ENCODE data around the gene RPS6KB2. TPM values are rescaled to one million over a fixed set of nuclear protein-coding genes. Genes with fewer than 3 reads are reported as not detected.

The RPS6KB2 gene
- total and polyA plus RNA-seq, 2 donors (not counting 3 experiments of a cell fraction or from before 2014, with no cell fraction given): 53.8 to 60.0 TPM

DNA sequence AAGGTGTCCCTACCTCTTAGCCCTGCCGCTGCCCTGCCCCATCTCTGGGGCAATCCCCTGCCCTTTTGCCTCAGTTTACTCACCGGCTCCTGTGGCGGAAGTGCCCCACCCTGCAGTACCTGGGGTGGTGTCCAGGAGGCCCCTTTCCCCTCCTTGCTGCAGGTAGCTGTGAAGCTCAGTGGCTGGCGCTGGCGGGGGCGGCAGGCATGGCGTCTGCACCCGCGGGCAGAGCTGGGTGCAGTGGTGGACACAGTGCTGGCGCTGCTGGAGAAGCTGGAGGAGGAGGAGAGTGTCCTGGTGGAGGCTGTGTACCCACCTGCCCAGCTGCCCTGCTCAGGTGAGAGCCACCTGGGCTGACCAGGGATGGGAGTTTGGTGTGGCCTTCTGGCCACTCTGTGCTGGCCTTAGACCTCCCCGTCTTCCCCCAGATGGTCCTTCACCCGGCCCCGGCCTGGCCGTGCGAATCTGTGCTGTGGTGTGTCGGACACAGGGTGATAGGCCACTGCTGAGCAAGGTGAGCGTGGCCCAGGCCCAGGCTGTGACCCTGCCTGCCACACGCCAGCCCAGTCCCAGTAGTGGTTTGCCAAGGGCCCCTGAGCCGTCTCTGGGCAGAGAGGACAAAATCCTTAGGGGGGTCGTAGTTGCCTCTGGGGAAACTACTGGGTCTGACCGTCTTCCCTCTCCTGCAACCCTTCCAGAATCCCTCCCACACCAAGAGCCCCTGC is 8.8 kb upstream of the RPS6KB2 start:
- intact Hi-C loops (cut with micrococcal nuclease): loop anchor here (2.0 kb wide), 1 partner anchor 45 kb away; no protein-coding TSS in a partner anchor
- Histone ChIP-seq H3K4me3 (replicated peaks in 1 of 3; ENCODE audit: insufficient read depth in 1 of 3, low read depth in 1 of 3, low read length in 3 of 3) (no peak overlapping the region), H3K36me3 (ENCODE audit: control insufficient read depth in 2 of 2, extremely low read depth in 1 of 2, insufficient read depth in 2 of 2, low read length in 2 of 2) (no peaks in the 10 kb centered on the region), H4K20me1 (replicated peaks; ENCODE audit: control insufficient read depth, extremely low read depth, insufficient read depth, low read length) (no peaks in the 10 kb centered on the region), H3K27me3 (ENCODE audit: control insufficient read depth in 2 of 2, insufficient read depth in 2 of 2, low read length in 2 of 2) (peaks cover 0 to 8% of the 10 kb centered on the region in 2 experiments), H2AFZ (ENCODE audit: low read depth, low read length) (no peak overlapping the region), H3K4me1 (ENCODE audit: control insufficient read depth, extremely low read depth, insufficient read depth, low read length) (peaks cover 4% of the 10 kb centered on the region), H3K27ac (ENCODE audit: insufficient read depth, low read depth, low read length) (no peak overlapping the region), H3K9me3 (replicated peaks; ENCODE audit: control insufficient read depth, insufficient read depth, low read length) (no peaks in the 10 kb centered on the region), H3K9me1 (replicated peaks; ENCODE audit: control insufficient read depth, extremely low read depth, insufficient read depth, low read length) (no peaks in the 10 kb centered on the region), H3K4me2 (ENCODE audit: insufficient read depth, low read length) (no peak overlapping the region), H3K9ac (replicated peaks; ENCODE audit: extremely low read depth, insufficient read depth, low read length) (no peak overlapping the region), H3K79me2 (ENCODE audit: control insufficient read depth, insufficient read depth, low read length) (no peaks in the 10 kb centered on the region)
- ChIA-PET CTCF (interaction anchor here (1.5 to 2.7 kb wide), 3 partner anchors 15 to 18 kb away, joined by 6 to 19 read pairs (median 12); partner anchors contain the start of genes PPP1CA and TBC1D10C), POLR2A (no interaction called here)
- DNase-seq (ENCODE audit: low read depth, low spot score) (no peak), FAIRE-seq (no peak)
- BruUV-seq (replicated peaks): no TSS peak
- TF ChIP-seq POLR2A (IDR thresholded peaks at IDR 0.05; ENCODE audit: low read depth, low read length) (no peak), GATA2 (IDR thresholded peaks at IDR 0.05; ENCODE audit: insufficient read depth, insufficient read length, low read depth, low read length) (no peak), EZH2 (IDR thresholded peaks at IDR 0.05; ENCODE audit: borderline replicate concordance, low read depth, low read length, severe bottlenecking) (no peak)
- dilution Hi-C loops (cut with MboI; ENCODE audit: extremely low pct_ligation_motif_present, low sequenced_read_pairs): no loop called here

DNA sequence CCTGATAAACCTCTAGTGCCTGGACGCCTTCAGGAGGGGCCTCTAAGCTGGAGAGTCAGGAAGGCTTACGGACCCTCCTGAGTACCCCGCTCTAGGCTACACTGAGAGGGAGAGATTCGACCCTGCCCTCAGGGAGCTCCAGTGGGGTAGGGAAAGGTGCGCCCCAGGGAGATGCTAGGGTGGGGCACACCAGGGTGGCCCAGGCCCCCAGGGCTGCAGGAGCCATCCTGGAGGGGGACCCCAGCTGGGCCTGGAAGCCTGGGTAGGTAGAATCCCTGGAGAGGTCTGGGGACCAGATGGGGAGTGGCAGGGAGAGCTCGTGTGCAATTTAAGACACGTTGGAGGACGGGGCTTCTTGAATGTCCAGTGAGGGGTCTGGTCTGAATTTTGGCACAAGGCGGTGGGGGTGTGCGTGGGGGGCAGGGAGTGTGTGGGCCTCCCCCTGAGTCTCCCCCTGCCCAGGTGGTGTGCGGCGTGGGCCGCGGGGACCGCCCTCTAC is 8.1 kb upstream of the RPS6KB2 start:
- Histone ChIP-seq H3K79me2 (ENCODE audit: control insufficient read depth, insufficient read depth, low read length) (no peaks in the 10 kb centered on the region), H3K9me3 (replicated peaks; ENCODE audit: control insufficient read depth, insufficient read depth, low read length) (no peaks in the 10 kb centered on the region), H2AFZ (ENCODE audit: low read depth, low read length) (peak overlapping the region; percentile 87), H3K9me1 (replicated peaks; ENCODE audit: control insufficient read depth, extremely low read depth, insufficient read depth, low read length) (no peaks in the 10 kb centered on the region), H3K4me3 (replicated peaks in 1 of 3; ENCODE audit: insufficient read depth in 1 of 3, low read depth in 1 of 3, low read length in 3 of 3) (peak overlapping the region in 1 of 3 experiments; percentile 37), H3K4me1 (ENCODE audit: control insufficient read depth, extremely low read depth, insufficient read depth, low read length) (peaks cover 4% of the 10 kb centered on the region), H3K27ac (ENCODE audit: insufficient read depth, low read depth, low read length) (no peak overlapping the region), H3K4me2 (ENCODE audit: insufficient read depth, low read length) (peak overlapping the region; percentile 82), H3K9ac (replicated peaks; ENCODE audit: extremely low read depth, insufficient read depth, low read length) (no peak overlapping the region), H3K36me3 (ENCODE audit: control insufficient read depth in 2 of 2, extremely low read depth in 1 of 2, insufficient read depth in 2 of 2, low read length in 2 of 2) (no peaks in the 10 kb centered on the region), H3K27me3 (ENCODE audit: control insufficient read depth in 2 of 2, insufficient read depth in 2 of 2, low read length in 2 of 2) (peaks cover 0 to 4% of the 10 kb centered on the region in 2 experiments), H4K20me1 (replicated peaks; ENCODE audit: control insufficient read depth, extremely low read depth, insufficient read depth, low read length) (no peaks in the 10 kb centered on the region)
- BruUV-seq (replicated peaks): no TSS peak
- TF ChIP-seq GATA2 (IDR thresholded peaks at IDR 0.05; ENCODE audit: insufficient read depth, insufficient read length, low read depth, low read length) (no peak), POLR2A (IDR thresholded peaks at IDR 0.05; ENCODE audit: low read depth, low read length) (no peak), FOS (IDR thresholded peaks at IDR 0.05; ENCODE audit: borderline replicate concordance, insufficient read depth, low read length) (no peak), JUN (IDR thresholded peaks at IDR 0.05; ENCODE audit: borderline replicate concordance, insufficient read depth, insufficient read length, low read depth) (no peak), EZH2 (IDR thresholded peaks at IDR 0.05; ENCODE audit: borderline replicate concordance, low read depth, low read length, severe bottlenecking) (no peak), MYC (IDR thresholded peaks at IDR 0.05; ENCODE audit: low read depth, low read length) (no peak), POLR2AphosphoS5 (IDR thresholded peaks at IDR 0.05; ENCODE audit: insufficient read depth, low read depth, low read length) (no peak)
- TF ChIP-seq, protein P1, sequence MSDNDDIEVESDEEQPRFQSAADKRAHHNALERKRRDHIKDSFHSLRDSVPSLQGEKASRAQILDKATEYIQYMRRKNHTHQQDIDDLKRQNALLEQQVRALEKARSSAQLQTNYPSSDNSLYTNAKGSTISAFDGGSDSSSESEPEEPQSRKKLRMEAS (IDR thresholded peaks at IDR 0.05; ENCODE audit: insufficient read depth, insufficient read length): no peak
- TF ChIP-seq, protein P2, sequence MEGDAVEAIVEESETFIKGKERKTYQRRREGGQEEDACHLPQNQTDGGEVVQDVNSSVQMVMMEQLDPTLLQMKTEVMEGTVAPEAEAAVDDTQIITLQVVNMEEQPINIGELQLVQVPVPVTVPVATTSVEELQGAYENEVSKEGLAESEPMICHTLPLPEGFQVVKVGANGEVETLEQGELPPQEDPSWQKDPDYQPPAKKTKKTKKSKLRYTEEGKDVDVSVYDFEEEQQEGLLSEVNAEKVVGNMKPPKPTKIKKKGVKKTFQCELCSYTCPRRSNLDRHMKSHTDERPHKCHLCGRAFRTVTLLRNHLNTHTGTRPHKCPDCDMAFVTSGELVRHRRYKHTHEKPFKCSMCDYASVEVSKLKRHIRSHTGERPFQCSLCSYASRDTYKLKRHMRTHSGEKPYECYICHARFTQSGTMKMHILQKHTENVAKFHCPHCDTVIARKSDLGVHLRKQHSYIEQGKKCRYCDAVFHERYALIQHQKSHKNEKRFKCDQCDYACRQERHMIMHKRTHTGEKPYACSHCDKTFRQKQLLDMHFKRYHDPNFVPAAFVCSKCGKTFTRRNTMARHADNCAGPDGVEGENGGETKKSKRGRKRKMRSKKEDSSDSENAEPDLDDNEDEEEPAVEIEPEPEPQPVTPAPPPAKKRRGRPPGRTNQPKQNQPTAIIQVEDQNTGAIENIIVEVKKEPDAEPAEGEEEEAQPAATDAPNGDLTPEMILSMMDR (IDR thresholded peaks at IDR 0.05; ENCODE audit: extremely low read depth in 1 of 2, insufficient read depth in 1 of 2, low read depth in 1 of 2, low read length in 2 of 2): no peak
- CTCF ChIA-PET: interaction anchor here (2.1 to 2.7 kb wide), 2 partner anchors 16 to 19 kb away, joined by 6 to 19 read pairs; partner anchors contain the start of genes PPP1CA and TBC1D10C
- POLR2A ChIA-PET: no interaction called here
- dilution Hi-C loops (cut with MboI; ENCODE audit: extremely low pct_ligation_motif_present, low sequenced_read_pairs): no loop called here
- DNase-seq (ENCODE audit: low read depth, low spot score): no peak
- FAIRE-seq: no peak
- intact Hi-C loops (cut with micrococcal nuclease): loop anchor here (2.0 kb wide), 1 partner anchor 45 kb away; no protein-coding TSS in a partner anchor

Measured in endothelial cell of umbilical vein (primary cell).